Measurements from ENCODE around the gene B3GNT3. TPM values are rescaled to one million over a fixed set of nuclear protein-coding genes. Genes with fewer than 3 reads are reported as not detected.

Gene B3GNT3
- total RNA-seq, 1 experiment from 2014 or later = 22.2 TPM

- Histone ChIP-seq H4K20me1 (ENCODE audit: insufficient read depth) (no peaks in the 10 kb centered on the region), H3K27ac (ENCODE audit: low read depth, low read length) (no peak overlapping the region), H3K9me3 (ENCODE audit: control insufficient read depth in 1 of 2, insufficient read depth in 1 of 2, low read depth in 1 of 2, low read length in 2 of 2) (no peaks in the 10 kb centered on the region), H3K27me3 (ENCODE audit: insufficient read depth, low read length) (no peaks in the 10 kb centered on the region), H2AFZ (ENCODE audit: low read depth, low read length, poor library complexity, severe bottlenecking) (no peak overlapping the region), H3K4me2 (ENCODE audit: low read length) (no peak overlapping the region), H3K9ac (ENCODE audit: low read length) (no peak overlapping the region), H3K4me3 (replicated peaks in 1 of 2; ENCODE audit: low read depth in 1 of 2, low read length in 2 of 2) (no peak overlapping the region), H3K4me1 (ENCODE audit: control insufficient read depth in 1 of 2, insufficient read depth in 2 of 2, low read length in 2 of 2) (peaks cover 25 to 50% of the 10 kb centered on the region in 2 experiments), H3K36me3 (ENCODE audit: control insufficient read depth in 1 of 2, insufficient read depth in 2 of 2, low read length in 2 of 2) (no peaks in the 10 kb centered on the region), H3K79me2 (ENCODE audit: insufficient read depth, low read length) (no peaks in the 10 kb centered on the region), H3K9me2 (ENCODE audit: insufficient read depth) (no peaks in the 10 kb centered on the region)
- DNase-seq (ENCODE audit: low read depth, low spot score) = no peak
- intact Hi-C loops (cut with micrococcal nuclease) = no loop called here
- ChIA-PET CTCF (interaction anchor here (1.4 kb wide), 1 partner anchor 14 kb away, joined by 3 read pairs; no protein-coding TSS in a partner anchor), RAD21 (ENCODE audit: low non-redundant PET in 1 of 2, low total read pairs in 2 of 2, uncharacterized antibody in 2 of 2, unreplicated experiment in 2 of 2) (no interaction called here), POLR2A (no interaction called here)
- ATAC-seq = no peak
- no peak for TF ChIP-seq SIN3A (IDR thresholded peaks at IDR 0.05; ENCODE audit: low read depth)
- TF ChIP-seq, protein P1, sequence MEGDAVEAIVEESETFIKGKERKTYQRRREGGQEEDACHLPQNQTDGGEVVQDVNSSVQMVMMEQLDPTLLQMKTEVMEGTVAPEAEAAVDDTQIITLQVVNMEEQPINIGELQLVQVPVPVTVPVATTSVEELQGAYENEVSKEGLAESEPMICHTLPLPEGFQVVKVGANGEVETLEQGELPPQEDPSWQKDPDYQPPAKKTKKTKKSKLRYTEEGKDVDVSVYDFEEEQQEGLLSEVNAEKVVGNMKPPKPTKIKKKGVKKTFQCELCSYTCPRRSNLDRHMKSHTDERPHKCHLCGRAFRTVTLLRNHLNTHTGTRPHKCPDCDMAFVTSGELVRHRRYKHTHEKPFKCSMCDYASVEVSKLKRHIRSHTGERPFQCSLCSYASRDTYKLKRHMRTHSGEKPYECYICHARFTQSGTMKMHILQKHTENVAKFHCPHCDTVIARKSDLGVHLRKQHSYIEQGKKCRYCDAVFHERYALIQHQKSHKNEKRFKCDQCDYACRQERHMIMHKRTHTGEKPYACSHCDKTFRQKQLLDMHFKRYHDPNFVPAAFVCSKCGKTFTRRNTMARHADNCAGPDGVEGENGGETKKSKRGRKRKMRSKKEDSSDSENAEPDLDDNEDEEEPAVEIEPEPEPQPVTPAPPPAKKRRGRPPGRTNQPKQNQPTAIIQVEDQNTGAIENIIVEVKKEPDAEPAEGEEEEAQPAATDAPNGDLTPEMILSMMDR (IDR thresholded peaks at IDR 0.05 in 2 of 3, conservative IDR thresholded peaks at IDR 0.05 in 1 of 3; ENCODE audit: borderline replicate concordance in 1 of 3, insufficient read depth in 1 of 3, low read depth in 2 of 3, low read length in 2 of 3) = no peak
- no peak for TF ChIP-seq FOSL1 (IDR thresholded peaks at IDR 0.05; ENCODE audit: low read depth)
- no peak for TF ChIP-seq YY1 (IDR thresholded peaks at IDR 0.05; ENCODE audit: extremely low read depth, insufficient replicate concordance, low read depth, low read length)
- no peak for TF ChIP-seq SRF (IDR thresholded peaks at IDR 0.05; ENCODE audit: low read depth)
- no peak for TF ChIP-seq CBX3 (IDR thresholded peaks at IDR 0.05; ENCODE audit: low read depth)
- TF ChIP-seq, protein P2, sequence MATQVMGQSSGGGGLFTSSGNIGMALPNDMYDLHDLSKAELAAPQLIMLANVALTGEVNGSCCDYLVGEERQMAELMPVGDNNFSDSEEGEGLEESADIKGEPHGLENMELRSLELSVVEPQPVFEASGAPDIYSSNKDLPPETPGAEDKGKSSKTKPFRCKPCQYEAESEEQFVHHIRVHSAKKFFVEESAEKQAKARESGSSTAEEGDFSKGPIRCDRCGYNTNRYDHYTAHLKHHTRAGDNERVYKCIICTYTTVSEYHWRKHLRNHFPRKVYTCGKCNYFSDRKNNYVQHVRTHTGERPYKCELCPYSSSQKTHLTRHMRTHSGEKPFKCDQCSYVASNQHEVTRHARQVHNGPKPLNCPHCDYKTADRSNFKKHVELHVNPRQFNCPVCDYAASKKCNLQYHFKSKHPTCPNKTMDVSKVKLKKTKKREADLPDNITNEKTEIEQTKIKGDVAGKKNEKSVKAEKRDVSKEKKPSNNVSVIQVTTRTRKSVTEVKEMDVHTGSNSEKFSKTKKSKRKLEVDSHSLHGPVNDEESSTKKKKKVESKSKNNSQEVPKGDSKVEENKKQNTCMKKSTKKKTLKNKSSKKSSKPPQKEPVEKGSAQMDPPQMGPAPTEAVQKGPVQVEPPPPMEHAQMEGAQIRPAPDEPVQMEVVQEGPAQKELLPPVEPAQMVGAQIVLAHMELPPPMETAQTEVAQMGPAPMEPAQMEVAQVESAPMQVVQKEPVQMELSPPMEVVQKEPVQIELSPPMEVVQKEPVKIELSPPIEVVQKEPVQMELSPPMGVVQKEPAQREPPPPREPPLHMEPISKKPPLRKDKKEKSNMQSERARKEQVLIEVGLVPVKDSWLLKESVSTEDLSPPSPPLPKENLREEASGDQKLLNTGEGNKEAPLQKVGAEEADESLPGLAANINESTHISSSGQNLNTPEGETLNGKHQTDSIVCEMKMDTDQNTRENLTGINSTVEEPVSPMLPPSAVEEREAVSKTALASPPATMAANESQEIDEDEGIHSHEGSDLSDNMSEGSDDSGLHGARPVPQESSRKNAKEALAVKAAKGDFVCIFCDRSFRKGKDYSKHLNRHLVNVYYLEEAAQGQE (IDR thresholded peaks at IDR 0.05; ENCODE audit: low read depth) = no peak
- no peak for TF ChIP-seq EGR1 (IDR thresholded peaks at IDR 0.05; ENCODE audit: low read depth)
- no peak for TF ChIP-seq EZH2phosphoT487 (IDR thresholded peaks at IDR 0.05; ENCODE audit: borderline replicate concordance)
- TF ChIP-seq MAX (IDR thresholded peaks at IDR 0.05) = no peak
- no TSS peak for BruUV-seq (replicated peaks)
Measured at GRCh38 chr19:17761148-17761547, 33.8 kb upstream of the B3GNT3 start.

All from HCT116 (cell line).